Measurements from ENCODE around the gene PAX8. TPM values are rescaled to one million over a fixed set of nuclear protein-coding genes. Genes with fewer than 3 reads are reported as not detected.
A peak's percentile ranks its signal among the peaks of the same experiment; 100 is the strongest.

The PAX8 gene
- total RNA-seq, 2 experiments from 2014 or later, result 0.36 to 0.52 TPM

GRCh38 chr2:113240915-113241911 lies 37.5 kb downstream of the PAX8 start:
- peak in 2 of 14 experiments; percentile 39 to 66 for DNase-seq

GRCh38 chr2:113240150-113240914 lies 38.4 kb downstream of the PAX8 start:
- ChIA-PET CTCF (interaction anchor here (1.5 kb wide), 1 partner anchor 9 kb away, joined by 3 read pairs; no protein-coding TSS in a partner anchor), POLR2A (no interaction called here)
- ATAC-seq (ENCODE audit: poor library complexity), result no peak
- no peaks in the 10 kb centered on the region for H3K9me3 Mint-ChIP-seq
- Histone ChIP-seq H3K36me3 (ENCODE audit: insufficient read depth, low read length) (no peaks in the 10 kb centered on the region), H3K9me3 (ENCODE audit: control insufficient read depth in 1 of 2, insufficient read depth in 1 of 2, low read length in 2 of 2) (no peaks in the 10 kb centered on the region), H3K27ac (ENCODE audit: low read depth in 1 of 2, low read length in 2 of 2) (no peak overlapping the region), H3K27me3 (ENCODE audit: control insufficient read depth in 1 of 2, insufficient read depth in 2 of 2, low read length in 2 of 2) (no peaks in the 10 kb centered on the region), H3K4me3 (ENCODE audit: low read length) (no peak overlapping the region), H3K4me1 (ENCODE audit: insufficient read depth, low read length) (peaks cover 13% of the 10 kb centered on the region)
- no peaks in the 10 kb centered on the region for H3K27me3 Mint-ChIP-seq
- no peak overlapping the region for H3K4me3 Mint-ChIP-seq
- peaks cover 13% of the 10 kb centered on the region for H3K4me1 Mint-ChIP-seq (ENCODE audit: low read depth)
- no peak overlapping the region for H3K27ac Mint-ChIP-seq
- TF ChIP-seq CTCF (IDR thresholded peaks at IDR 0.05), result no peak
- no peak for DNase-seq
- intact Hi-C loops (cut with DNase I, micrococcal nuclease), result no loop called here
- H3K36me3 Mint-ChIP-seq (ENCODE audit: low read depth), result peaks cover 2% of the 10 kb centered on the region

More at GRCh38 chr2:113240915-113241911, 37.5 kb downstream of the PAX8 start:
- Histone ChIP-seq H3K4me3 (ENCODE audit: low read length) (no peak overlapping the region), H3K36me3 (ENCODE audit: insufficient read depth, low read length) (no peaks in the 10 kb centered on the region), H3K9me3 (ENCODE audit: control insufficient read depth in 1 of 2, insufficient read depth in 1 of 2, low read length in 2 of 2) (no peaks in the 10 kb centered on the region), H3K27me3 (ENCODE audit: control insufficient read depth in 1 of 2, insufficient read depth in 2 of 2, low read length in 2 of 2) (no peaks in the 10 kb centered on the region), H3K27ac (ENCODE audit: low read depth in 1 of 2, low read length in 2 of 2) (no peak overlapping the region), H3K4me1 (ENCODE audit: insufficient read depth, low read length) (peaks cover 13% of the 10 kb centered on the region)
- Mint-ChIP-seq H3K27me3 (no peaks in the 10 kb centered on the region), H3K27ac (no peak overlapping the region), H3K36me3 (ENCODE audit: low read depth) (no peaks in the 10 kb centered on the region), H3K9me3 (no peaks in the 10 kb centered on the region), H3K4me3 (no peak overlapping the region), H3K4me1 (ENCODE audit: low read depth) (peaks cover 13% of the 10 kb centered on the region)
- ChIA-PET CTCF (no interaction called here), POLR2A (no interaction called here)
- intact Hi-C loops (cut with DNase I, micrococcal nuclease), result no loop called here
- no peak for ATAC-seq (ENCODE audit: poor library complexity)
- no peak for TF ChIP-seq CTCF (IDR thresholded peaks at IDR 0.05)

- no peak for DNase-seq
- Mint-ChIP-seq H3K36me3 (ENCODE audit: low read depth) (peaks cover 5% of the 10 kb centered on the region), H3K27me3 (no peaks in the 10 kb centered on the region), H3K27ac (no peak overlapping the region), H3K4me3 (peak overlapping the region; percentile 13), H3K9me3 (no peaks in the 10 kb centered on the region), H3K4me1 (ENCODE audit: low read depth) (peaks cover 13% of the 10 kb centered on the region)
- TF ChIP-seq CTCF (IDR thresholded peaks at IDR 0.05), result no peak
- Histone ChIP-seq H3K9me3 (ENCODE audit: control insufficient read depth in 1 of 2, insufficient read depth in 1 of 2, low read length in 2 of 2) (no peaks in the 10 kb centered on the region), H3K36me3 (ENCODE audit: insufficient read depth, low read length) (no peaks in the 10 kb centered on the region), H3K4me3 (ENCODE audit: low read length) (no peak overlapping the region), H3K27me3 (ENCODE audit: control insufficient read depth in 1 of 2, insufficient read depth in 2 of 2, low read length in 2 of 2) (no peaks in the 10 kb centered on the region), H3K4me1 (ENCODE audit: insufficient read depth, low read length) (peaks cover 17% of the 10 kb centered on the region), H3K27ac (ENCODE audit: low read depth in 1 of 2, low read length in 2 of 2) (no peak overlapping the region)
- ATAC-seq (ENCODE audit: poor library complexity), result no peak
- ChIA-PET CTCF (interaction anchor here (1.5 to 2.4 kb wide), 2 partner anchors 10 kb away, joined by 3 to 8 read pairs; no protein-coding TSS in a partner anchor), POLR2A (no interaction called here)
- intact Hi-C loops (cut with DNase I, micrococcal nuclease), result no loop called here
Measured at GRCh38 chr2:113238871-113239839, 39.6 kb downstream of the PAX8 start.
